SH-SY5Y (cell line): ENCODE data around the gene MC1R.

Source experiments
- GATA2 ChIP-seq: IDR thresholded peaks from 2 replicates; pipeline ENCODE4 v1.6.1; 2011; ENCODE audit warnings: mild to moderate bottlenecking, low read depth, low read length
- GATA3 ChIP-seq: IDR thresholded peaks from 2 replicates; pipeline ENCODE4 v1.6.1; 2011; ENCODE audit warnings: low read depth, mild to moderate bottlenecking, low read length, moderate library complexity

GRCh38 chr16:89945654-89946053, 27.0 kb downstream of the MC1R start:
- TF ChIP-seq GATA3 (no peak), GATA2 (no peak)
